Measurements from ENCODE around the gene FES. TPM values are rescaled to one million over a fixed set of nuclear protein-coding genes. Genes with fewer than 3 reads are reported as not detected.

Gene FES
- total RNA-seq, 2 donors from 2014 or later, result 54.2 to 86.3 TPM

- Histone ChIP-seq H3K36me3 (peaks cover 33% of the 10 kb centered on the region), H3K27me3 (replicated peaks; ENCODE audit: insufficient read depth) (no peaks in the 10 kb centered on the region)
- ATAC-seq (ENCODE audit: insufficient number of reproducible peaks, low FRiP score, low read depth), result no peak
Observed at GRCh38 chr15:90884719-90885431, 571 bp downstream of the FES start.

GRCh38 chr15:90885432-90886290, 1.4 kb downstream of the FES start:
- peaks cover 28 to 32% of the 10 kb centered on the region in 2 donors for H3K4me1 ChIP-seq (ENCODE audit: control insufficient read depth in 1 of 2, low read depth in 2 of 2)

More at GRCh38 chr15:90884719-90885431, 571 bp downstream of the FES start:
- H3K27ac ChIP-seq, result peak overlapping the region; percentile 88 to 98
- TF ChIP-seq CTCF (IDR thresholded peaks at IDR 0.05), result no peak
- no peak for DNase-seq (ENCODE audit: low spot score)
- H3K4me1 ChIP-seq (ENCODE audit: control insufficient read depth in 1 of 2, low read depth in 2 of 2), result peaks cover 28 to 32% of the 10 kb centered on the region in 2 donors
- H3K9me3 ChIP-seq, result no peaks in the 10 kb centered on the region
- peak overlapping the region; percentile 87 for H3K4me3 ChIP-seq

DNA sequence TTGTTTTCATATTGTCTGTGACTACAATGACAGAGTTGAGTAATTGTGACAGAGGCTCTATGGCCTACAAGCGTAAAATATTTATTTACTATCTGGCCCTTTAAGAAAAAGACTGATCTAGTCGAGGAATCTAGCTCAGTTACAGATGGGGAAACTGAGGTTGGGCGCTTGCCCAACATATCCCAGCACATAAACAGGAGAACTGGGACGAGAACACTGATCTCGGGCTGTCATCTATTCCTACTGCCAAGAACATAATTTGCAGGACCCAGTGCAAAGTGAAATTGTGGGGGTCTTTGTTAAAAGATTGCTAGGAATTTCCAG, 1.9 kb downstream of the FES start:
- DNase-seq (ENCODE audit: low spot score) (no peak), ATAC-seq (ENCODE audit: insufficient number of reproducible peaks, low FRiP score, low read depth) (no peak)
- peaks cover 28 to 32% of the 10 kb centered on the region in 2 donors for H3K4me1 ChIP-seq (ENCODE audit: control insufficient read depth in 1 of 2, low read depth in 2 of 2)
- H3K27ac ChIP-seq, result peak overlapping the region in 1 of 2 donors; percentile 98
- peak overlapping the region; percentile 87 for H3K4me3 ChIP-seq
- TF ChIP-seq CTCF (IDR thresholded peaks at IDR 0.05), result peak; percentile 17
- H3K36me3 ChIP-seq, result peaks cover 30% of the 10 kb centered on the region
- no peaks in the 10 kb centered on the region for H3K27me3 ChIP-seq (replicated peaks; ENCODE audit: insufficient read depth)
- H3K9me3 ChIP-seq, result no peaks in the 10 kb centered on the region

More at GRCh38 chr15:90885432-90886290, 1.4 kb downstream of the FES start:
- TF ChIP-seq CTCF (IDR thresholded peaks at IDR 0.05), result peak; percentile 98
- peak overlapping the region; percentile 87 for H3K4me3 ChIP-seq
- H3K9me3 ChIP-seq, result no peaks in the 10 kb centered on the region
- peak overlapping the region; percentile 88 to 98 for H3K27ac ChIP-seq
- no peaks in the 10 kb centered on the region for H3K27me3 ChIP-seq (replicated peaks; ENCODE audit: insufficient read depth)
- ATAC-seq (ENCODE audit: insufficient number of reproducible peaks, low FRiP score, low read depth) (no peak), DNase-seq (ENCODE audit: low spot score) (no peak)
- H3K36me3 ChIP-seq, result peaks cover 31% of the 10 kb centered on the region

- H3K4me3 ChIP-seq, result no peak overlapping the region
- no peak overlapping the region for H3K27ac ChIP-seq
- H3K27me3 ChIP-seq (replicated peaks; ENCODE audit: insufficient read depth), result no peaks in the 10 kb centered on the region
- peaks cover 30% of the 10 kb centered on the region for H3K36me3 ChIP-seq
- DNase-seq (ENCODE audit: low spot score) (no peak), ATAC-seq (ENCODE audit: insufficient number of reproducible peaks, low FRiP score, low read depth) (no peak)
- H3K9me3 ChIP-seq, result no peaks in the 10 kb centered on the region
- peaks cover 28 to 32% of the 10 kb centered on the region in 2 donors for H3K4me1 ChIP-seq (ENCODE audit: control insufficient read depth in 1 of 2, low read depth in 2 of 2)
- TF ChIP-seq CTCF (IDR thresholded peaks at IDR 0.05), result no peak
Observed at GRCh38 chr15:90887037-90887481, 2.8 kb downstream of the FES start.

DNA sequence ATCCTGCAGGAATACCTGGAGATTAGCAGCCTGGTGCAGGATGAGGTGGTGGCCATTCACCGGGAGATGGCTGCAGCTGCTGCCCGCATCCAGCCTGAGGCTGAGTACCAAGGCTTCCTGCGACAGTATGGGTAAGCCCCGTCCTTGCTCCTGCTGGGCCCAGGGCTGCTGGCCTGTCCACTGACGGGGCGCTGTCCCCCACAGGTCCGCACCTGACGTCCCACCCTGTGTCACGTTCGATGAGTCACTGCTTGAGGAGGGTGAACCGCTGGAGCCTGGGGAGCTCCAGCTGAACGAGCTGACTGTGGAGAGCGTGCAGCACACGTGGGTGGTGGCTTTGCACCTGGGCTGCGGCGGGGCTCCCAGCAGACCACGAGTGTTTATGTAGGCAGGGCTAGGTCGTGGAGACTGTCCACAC, 5.0 kb downstream of the FES start:
- peaks cover 48% of the 10 kb centered on the region for H3K36me3 ChIP-seq
- no peaks in the 10 kb centered on the region for H3K27me3 ChIP-seq (replicated peaks; ENCODE audit: insufficient read depth)
- H3K4me1 ChIP-seq (ENCODE audit: control insufficient read depth in 1 of 2, low read depth in 2 of 2), result peaks cover 19% of the 10 kb centered on the region in 2 donors
- no peaks in the 10 kb centered on the region for H3K9me3 ChIP-seq
- ATAC-seq (ENCODE audit: insufficient number of reproducible peaks, low FRiP score, low read depth) (no peak), DNase-seq (ENCODE audit: low spot score) (no peak)
- H3K27ac ChIP-seq, result no peak overlapping the region
- H3K4me3 ChIP-seq, result no peak overlapping the region
- no peak for TF ChIP-seq CTCF (IDR thresholded peaks at IDR 0.05)

Data from thoracic aorta (tissue), 2 donors.